Vagina (tissue), 2 donors: ENCODE measurements around the gene TMEM259.

Experiments
- CTCF ChIP-seq, 3 experiments: fragments of 450-650 bp in 2 of 3; fragments of 200-600 bp in 1 of 3; sonication (generic) in 1 of 3; IDR thresholded peaks; one replicate each; pipeline ENCODE4 v1.5.1; 2017 to 2019; ENCODE audit warnings: antibody characterized with exemption in 3 of 3, mild to moderate bottlenecking in 2 of 3, moderate library complexity in 2 of 3
- POLR2A ChIP-seq, 2 donors: fragments of 450-650 bp; IDR thresholded peaks; one replicate each; pipeline ENCODE4 v1.6.1; 2017; ENCODE audit warnings: antibody characterized with exemption in 2 of 2, mild to moderate bottlenecking in 2 of 2, moderate library complexity in 2 of 2

GRCh38 chr19:1049800-1050199 is 28.9 kb upstream of the TMEM259 start:
- no peak for TF ChIP-seq CTCF (IDR thresholded peaks at IDR 0.05)
- no peak for TF ChIP-seq POLR2A (IDR thresholded peaks at IDR 0.05)
